Prostate gland (tissue), 2 donors: ENCODE data around the gene MRPL50. TPM values are rescaled to one million over a fixed set of nuclear protein-coding genes. Genes with fewer than 3 reads are reported as not detected.

Experiments used
- DNase-seq: peaks from one replicate; pipeline ENCODE4 v3.0.0-alpha.2; 2019; ENCODE audit warnings: low spot score
- H3K27ac ChIP-seq, 2 donors: fragments of 200-600 bp; sonication (generic); 2 replicates each; pipeline ENCODE4 v1.5.1; 2017 to 2019
- H3K27me3 ChIP-seq: fragments of 200-600 bp; sonication (generic); replicated peaks from 2 replicates; pipeline ENCODE4 v1.5.1; 2019; ENCODE audit not compliant: insufficient read depth
- H3K36me3 ChIP-seq, 2 donors: fragments of 200-600 bp; sonication (generic); 1 replicate in 1 of 2; 2 replicates in 1 of 2; pipeline versions ENCODE4 v1.5.1 to v1.8.1; 2017 to 2019
- H3K4me1 ChIP-seq: fragments of 200-600 bp; sonication (generic); replicated peaks from 2 replicates; pipeline ENCODE4 v1.5.1; 2019
- H3K4me3 ChIP-seq, 2 donors: fragments of 200-600 bp; sonication (generic); 2 replicates each; pipeline ENCODE4 v1.5.1; 2017 to 2019
- H3K9me3 ChIP-seq: fragments of 200-600 bp; sonication (generic); 2 replicates; pipeline ENCODE4 v1.5.1; 2017
- POLR2A ChIP-seq: fragments of 450-650 bp; IDR thresholded peaks from one replicate; pipeline ENCODE4 v1.6.1; 2016; ENCODE audit warnings: antibody characterized with exemption, mild to moderate bottlenecking
- POLR2AphosphoS5 ChIP-seq: sonication (generic); formaldehyde crosslinking; IDR thresholded peaks from one replicate; pipeline ENCODE4 v1.6.1; 2017; ENCODE audit warnings: antibody characterized with exemption
- WGBS: methylation state at CpG from one replicate; pipeline ENCODE4 v1.1.5; 2018; 5-methylcytosine and 5-hydroxymethylcytosine counted together
- intact Hi-C: fragments of 100-400 bp; cut with DNase I; formaldehyde crosslinking; loops from one replicate; pipeline ENCODE4 v1.14.2; 2022
- total RNA-seq, 2 donors: library from RNA; depleted of rRNA; stranded (reverse); fragments of >200 nt; gene quantifications; one replicate each; pipeline ENCODE4 v1.1.0, GENCODE V29; 2016
- TF ChIP-seq, protein P1 (sequence below), 4 experiments: fragments of 200-600 bp in 2 of 4; fragments of 450-650 bp in 2 of 4; sonication (generic) in 2 of 4; IDR thresholded peaks; 1 replicate in 3 of 4; 2 replicates in 1 of 4; pipeline ENCODE4 v1.5.1; 2016 to 2019; ENCODE audit warnings: antibody characterized with exemption in 4 of 4, mild to moderate bottlenecking in 2 of 4, moderate library complexity in 2 of 4

MRPL50 gene
- total RNA-seq, 2 donors from 2014 or later: 10.3 to 12.5 TPM

DNA sequence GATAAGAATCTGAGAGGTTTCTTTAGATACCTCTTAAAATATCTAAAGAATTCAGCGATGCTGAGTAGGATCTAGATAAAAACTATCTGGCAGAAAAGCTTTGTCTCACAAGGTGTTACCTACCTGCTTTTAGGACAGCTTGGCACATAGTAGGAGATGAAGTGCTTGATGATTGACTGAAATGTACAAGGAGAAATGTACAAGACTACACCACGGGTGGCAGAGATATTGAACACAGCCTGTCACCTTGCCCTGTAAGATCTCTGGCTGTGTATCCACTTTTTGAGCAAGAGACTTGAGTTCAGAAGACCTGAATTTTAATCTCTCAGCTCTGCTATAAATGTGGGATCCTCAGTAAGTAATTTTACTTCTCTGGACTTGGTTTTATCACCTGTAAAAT, 21.4 kb upstream of the MRPL50 start:
- H3K27ac ChIP-seq: no peak overlapping the region
- WGBS: 69% methylated on average over 2 of the region's 2 CpGs
- intact Hi-C loops: no loop called here
- H3K4me3 ChIP-seq: no peak overlapping the region
- no peaks in the 10 kb centered on the region for H3K9me3 ChIP-seq
- H3K27me3 ChIP-seq: no peaks in the 10 kb centered on the region
- TF ChIP-seq, protein P1, sequence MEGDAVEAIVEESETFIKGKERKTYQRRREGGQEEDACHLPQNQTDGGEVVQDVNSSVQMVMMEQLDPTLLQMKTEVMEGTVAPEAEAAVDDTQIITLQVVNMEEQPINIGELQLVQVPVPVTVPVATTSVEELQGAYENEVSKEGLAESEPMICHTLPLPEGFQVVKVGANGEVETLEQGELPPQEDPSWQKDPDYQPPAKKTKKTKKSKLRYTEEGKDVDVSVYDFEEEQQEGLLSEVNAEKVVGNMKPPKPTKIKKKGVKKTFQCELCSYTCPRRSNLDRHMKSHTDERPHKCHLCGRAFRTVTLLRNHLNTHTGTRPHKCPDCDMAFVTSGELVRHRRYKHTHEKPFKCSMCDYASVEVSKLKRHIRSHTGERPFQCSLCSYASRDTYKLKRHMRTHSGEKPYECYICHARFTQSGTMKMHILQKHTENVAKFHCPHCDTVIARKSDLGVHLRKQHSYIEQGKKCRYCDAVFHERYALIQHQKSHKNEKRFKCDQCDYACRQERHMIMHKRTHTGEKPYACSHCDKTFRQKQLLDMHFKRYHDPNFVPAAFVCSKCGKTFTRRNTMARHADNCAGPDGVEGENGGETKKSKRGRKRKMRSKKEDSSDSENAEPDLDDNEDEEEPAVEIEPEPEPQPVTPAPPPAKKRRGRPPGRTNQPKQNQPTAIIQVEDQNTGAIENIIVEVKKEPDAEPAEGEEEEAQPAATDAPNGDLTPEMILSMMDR (IDR thresholded peaks at IDR 0.05): no peak
- no peak for TF ChIP-seq POLR2A
- no peak for TF ChIP-seq POLR2AphosphoS5
- DNase-seq: no peak
- no peaks in the 10 kb centered on the region for H3K36me3 ChIP-seq
- H3K4me1 ChIP-seq: no peaks in the 10 kb centered on the region

DNA sequence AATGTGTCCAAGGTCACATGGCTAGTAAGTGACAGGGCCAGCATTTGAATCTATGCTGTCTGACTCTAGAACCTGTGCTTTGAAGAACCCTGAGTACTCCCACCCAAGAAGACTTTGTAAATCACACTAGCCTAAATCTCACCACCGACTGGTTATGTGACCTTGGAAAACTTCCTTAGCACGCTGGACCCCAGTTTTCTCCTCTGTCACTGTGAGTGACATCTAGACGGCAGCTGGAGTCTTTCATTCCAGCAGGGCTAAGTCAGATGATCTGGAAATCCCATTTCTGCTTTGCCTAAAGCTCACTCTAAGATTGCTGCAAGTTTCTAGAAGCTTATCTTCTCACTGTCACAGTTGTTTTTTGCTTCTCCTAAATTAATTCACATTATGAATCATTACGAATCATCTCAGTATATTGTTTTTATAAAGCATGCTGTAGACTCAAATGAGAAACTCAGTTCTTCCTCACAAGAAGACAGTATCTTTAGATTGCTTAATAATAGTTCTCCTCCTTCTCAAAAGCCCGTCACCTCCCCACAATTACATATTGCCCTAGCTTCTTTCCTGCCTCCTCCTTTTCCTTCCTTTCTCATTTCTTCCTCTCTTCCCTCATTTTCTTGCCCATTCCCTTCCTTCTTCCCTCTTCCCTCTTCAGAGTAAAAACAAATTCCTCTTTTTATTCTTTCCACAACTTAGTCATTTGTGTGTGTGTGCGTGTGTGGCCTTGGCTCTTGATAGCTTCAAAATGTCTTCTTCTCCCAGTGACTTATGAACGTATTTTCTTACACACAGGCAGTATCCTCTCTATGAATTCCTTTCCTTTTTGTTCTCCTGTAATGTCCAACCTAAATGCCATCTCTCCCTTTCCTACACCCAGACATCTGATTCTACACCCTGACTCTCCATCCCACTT, 20.4 kb upstream of the MRPL50 start:
- Histone ChIP-seq H3K4me3 (no peak overlapping the region), H3K9me3 (no peaks in the 10 kb centered on the region), H3K27ac (no peak overlapping the region), H3K36me3 (no peaks in the 10 kb centered on the region), H3K27me3 (no peaks in the 10 kb centered on the region), H3K4me1 (no peaks in the 10 kb centered on the region)
- no peak for TF ChIP-seq POLR2A
- TF ChIP-seq, protein P1 (IDR thresholded peaks at IDR 0.05): no peak
- no peak for TF ChIP-seq POLR2AphosphoS5
- intact Hi-C loops: no loop called here
- WGBS: 85% methylated on average over 7 of the region's 7 CpGs
- DNase-seq: no peak

DNA sequence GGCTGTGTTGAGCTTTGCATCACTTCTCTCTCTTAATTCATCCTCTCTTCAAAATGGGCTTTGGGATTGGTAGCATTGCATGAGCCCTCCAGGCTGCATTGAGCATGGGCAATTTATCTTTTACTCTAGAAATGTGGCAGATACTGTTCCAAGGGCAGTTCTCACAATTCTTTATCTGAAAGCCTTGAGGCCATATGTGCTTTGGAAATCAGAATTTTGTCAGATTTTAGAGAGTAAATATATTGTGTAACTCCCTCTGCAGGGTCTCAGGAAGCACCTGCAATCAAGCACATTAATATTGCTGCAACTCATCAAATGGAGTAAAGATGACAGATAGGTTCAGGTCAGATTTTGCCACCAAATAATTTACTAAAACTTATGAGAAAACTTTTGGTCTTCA, 19.6 kb upstream of the MRPL50 start:
- H3K4me3 ChIP-seq: no peak overlapping the region

GRCh38 chr9:101417389-101417788, 19.0 kb upstream of the MRPL50 start:
- Histone ChIP-seq H3K4me3 (no peak overlapping the region), H3K4me1 (no peaks in the 10 kb centered on the region), H3K9me3 (no peaks in the 10 kb centered on the region), H3K27me3 (no peaks in the 10 kb centered on the region), H3K36me3 (no peaks in the 10 kb centered on the region), H3K27ac (no peak overlapping the region)
- intact Hi-C loops: no loop called here
- TF ChIP-seq, protein P1 (IDR thresholded peaks at IDR 0.05): no peak
- TF ChIP-seq POLR2AphosphoS5 (no peak), POLR2A (no peak)
- DNase-seq: no peak

More for the DNA sequence above, 19.6 kb upstream of the MRPL50 start:
- DNase-seq: no peak
- no peak overlapping the region for H3K27ac ChIP-seq
- no peaks in the 10 kb centered on the region for H3K36me3 ChIP-seq
- TF ChIP-seq POLR2AphosphoS5: no peak
- TF ChIP-seq, protein P1 (IDR thresholded peaks at IDR 0.05): no peak
- no peak for TF ChIP-seq POLR2A
- H3K27me3 ChIP-seq: no peaks in the 10 kb centered on the region
- H3K4me1 ChIP-seq: no peaks in the 10 kb centered on the region
- intact Hi-C loops: no loop called here
- no peaks in the 10 kb centered on the region for H3K9me3 ChIP-seq

DNA sequence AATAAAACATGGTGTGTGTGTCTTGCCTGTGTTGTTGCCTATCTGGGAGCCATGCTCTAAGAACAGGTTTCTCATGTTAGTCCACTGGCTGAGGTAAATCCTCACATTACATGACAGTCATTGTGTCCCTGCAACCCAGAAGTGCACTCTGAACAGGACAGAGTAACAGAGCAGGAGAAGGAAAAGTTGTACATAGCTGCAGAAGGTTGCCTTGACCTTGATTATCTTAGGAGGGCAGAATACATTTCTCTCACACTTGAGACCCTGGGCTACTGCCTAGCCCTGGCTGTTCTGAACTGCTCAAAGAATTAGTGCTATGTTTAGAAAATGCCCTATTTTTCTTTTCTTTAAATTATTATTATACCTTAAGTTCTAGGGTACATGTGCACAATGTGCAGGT, 17.2 kb upstream of the MRPL50 start:
- Histone ChIP-seq H3K27ac (no peak overlapping the region), H3K4me3 (no peak overlapping the region), H3K27me3 (no peaks in the 10 kb centered on the region), H3K36me3 (no peaks in the 10 kb centered on the region), H3K9me3 (no peaks in the 10 kb centered on the region), H3K4me1 (no peaks in the 10 kb centered on the region)
- DNase-seq: no peak
- TF ChIP-seq POLR2A (no peak), POLR2AphosphoS5 (no peak)
- TF ChIP-seq, protein P1 (IDR thresholded peaks at IDR 0.05): no peak
- intact Hi-C loops: no loop called here
